ENCODE data around the gene AUP1. TPM values are rescaled to one million over a fixed set of nuclear protein-coding genes. Genes with fewer than 3 reads are reported as not detected.

The AUP1 gene
- total and polyA plus RNA-seq, 10 of the 15 experiments (the other 5 are each of a cell fraction or from before 2014, with no cell fraction given): 39.1 to 215 (median 138) TPM

DNA sequence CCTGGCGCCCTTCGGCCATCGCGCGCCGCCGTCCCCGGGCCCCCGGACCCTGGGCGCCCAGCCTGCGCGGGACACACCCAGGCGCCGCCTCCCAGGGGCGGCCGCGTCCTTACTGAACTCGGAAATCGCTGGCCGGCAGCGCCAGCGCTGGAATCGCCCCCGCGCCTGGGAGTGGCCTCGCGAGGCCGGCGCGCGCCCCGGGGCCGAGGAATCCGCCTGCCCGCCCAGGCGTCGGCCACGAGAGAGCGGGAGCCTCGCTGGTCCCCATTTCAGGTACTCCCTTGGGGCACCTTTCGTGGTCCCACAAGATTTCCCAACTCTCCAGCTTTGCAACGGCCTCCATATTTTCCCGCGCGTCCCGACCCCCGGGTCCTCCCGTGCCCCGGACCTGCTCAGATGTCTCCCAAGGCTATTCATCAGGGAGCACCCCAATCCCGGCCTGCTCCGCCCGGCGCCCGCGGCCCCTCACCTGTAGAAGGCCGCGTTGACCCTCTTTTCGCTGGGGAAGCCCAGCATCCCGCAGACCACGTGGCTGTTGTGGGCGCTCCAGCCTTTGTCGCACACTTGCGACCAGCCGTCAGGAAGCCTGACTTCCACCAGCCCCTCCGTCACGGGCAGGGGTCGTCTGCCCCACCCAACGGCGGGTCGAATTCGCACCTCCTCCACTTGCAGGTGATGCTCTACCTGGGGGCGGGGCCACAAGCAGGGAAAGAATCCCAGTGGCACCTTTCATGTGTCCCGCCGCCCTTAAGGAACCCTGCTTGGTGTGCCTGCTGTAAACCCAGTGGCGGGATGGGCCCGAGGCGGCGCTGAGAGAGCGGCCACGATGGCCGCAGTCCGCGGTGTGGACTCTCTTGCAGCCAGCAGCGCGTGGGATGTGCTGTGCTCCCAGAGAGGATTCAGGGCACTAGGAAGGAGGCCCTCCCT, 19.7 kb upstream of the AUP1 start (continued):
- TF ChIP-seq, protein P1, sequence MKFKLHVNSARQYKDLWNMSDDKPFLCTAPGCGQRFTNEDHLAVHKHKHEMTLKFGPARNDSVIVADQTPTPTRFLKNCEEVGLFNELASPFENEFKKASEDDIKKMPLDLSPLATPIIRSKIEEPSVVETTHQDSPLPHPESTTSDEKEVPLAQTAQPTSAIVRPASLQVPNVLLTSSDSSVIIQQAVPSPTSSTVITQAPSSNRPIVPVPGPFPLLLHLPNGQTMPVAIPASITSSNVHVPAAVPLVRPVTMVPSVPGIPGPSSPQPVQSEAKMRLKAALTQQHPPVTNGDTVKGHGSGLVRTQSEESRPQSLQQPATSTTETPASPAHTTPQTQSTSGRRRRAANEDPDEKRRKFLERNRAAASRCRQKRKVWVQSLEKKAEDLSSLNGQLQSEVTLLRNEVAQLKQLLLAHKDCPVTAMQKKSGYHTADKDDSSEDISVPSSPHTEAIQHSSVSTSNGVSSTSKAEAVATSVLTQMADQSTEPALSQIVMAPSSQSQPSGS (IDR thresholded peaks at IDR 0.05; ENCODE audit: low read length): no peak
- TF ChIP-seq ZNF274 (IDR thresholded peaks at IDR 0.05; ENCODE audit: insufficient read depth, insufficient read length) (no peak), NR2C1 (IDR thresholded peaks at IDR 0.05) (no peak), CHD1 (IDR thresholded peaks at IDR 0.05; ENCODE audit: low read depth, low read length) (no peak), KDM1A (IDR thresholded peaks at IDR 0.05; ENCODE audit: borderline replicate concordance) (no peak), JUNB (IDR thresholded peaks at IDR 0.05) (no peak), SMAD5 (IDR thresholded peaks at IDR 0.05; ENCODE audit: low read depth) (peak; percentile 34; the same call in 1 of the 2 replicates), TARDBP (IDR thresholded peaks at IDR 0.05; ENCODE audit: borderline replicate concordance) (no peak), IKZF1 (conservative IDR thresholded peaks at IDR 0.05) (peak; percentile 84), MYC (IDR thresholded peaks at IDR 0.05; ENCODE audit: insufficient read depth, insufficient read length, insufficient replicate concordance, low read length, severe bottlenecking) (peak; percentile 76), BCL11A (IDR thresholded peaks at IDR 0.05; ENCODE audit: low read depth, low read length) (no peak), NRF1 (conservative IDR thresholded peaks at IDR 0.05; ENCODE audit: low read depth, low read length) (no peak), PML (IDR thresholded peaks at IDR 0.05; ENCODE audit: low read length) (no peak), ZNF217 (IDR thresholded peaks at IDR 0.05) (no peak), ASH2L (IDR thresholded peaks at IDR 0.05; ENCODE audit: borderline replicate concordance, low read depth) (0 out of 2 replicates have a peak, but pooled peaks have one; percentile 35), CEBPB (IDR thresholded peaks at IDR 0.05; ENCODE audit: borderline replicate concordance in 1 of 2, low read depth in 2 of 2, low read length in 2 of 2) (no peak), EGR1 (IDR thresholded peaks at IDR 0.05; ENCODE audit: borderline replicate concordance in 1 of 2, low read depth in 2 of 2, low read length in 2 of 2) (peak in 1 of 2 experiments; percentile 93; a peak in 2 of 3 replicates)
- TF ChIP-seq, protein P2, sequence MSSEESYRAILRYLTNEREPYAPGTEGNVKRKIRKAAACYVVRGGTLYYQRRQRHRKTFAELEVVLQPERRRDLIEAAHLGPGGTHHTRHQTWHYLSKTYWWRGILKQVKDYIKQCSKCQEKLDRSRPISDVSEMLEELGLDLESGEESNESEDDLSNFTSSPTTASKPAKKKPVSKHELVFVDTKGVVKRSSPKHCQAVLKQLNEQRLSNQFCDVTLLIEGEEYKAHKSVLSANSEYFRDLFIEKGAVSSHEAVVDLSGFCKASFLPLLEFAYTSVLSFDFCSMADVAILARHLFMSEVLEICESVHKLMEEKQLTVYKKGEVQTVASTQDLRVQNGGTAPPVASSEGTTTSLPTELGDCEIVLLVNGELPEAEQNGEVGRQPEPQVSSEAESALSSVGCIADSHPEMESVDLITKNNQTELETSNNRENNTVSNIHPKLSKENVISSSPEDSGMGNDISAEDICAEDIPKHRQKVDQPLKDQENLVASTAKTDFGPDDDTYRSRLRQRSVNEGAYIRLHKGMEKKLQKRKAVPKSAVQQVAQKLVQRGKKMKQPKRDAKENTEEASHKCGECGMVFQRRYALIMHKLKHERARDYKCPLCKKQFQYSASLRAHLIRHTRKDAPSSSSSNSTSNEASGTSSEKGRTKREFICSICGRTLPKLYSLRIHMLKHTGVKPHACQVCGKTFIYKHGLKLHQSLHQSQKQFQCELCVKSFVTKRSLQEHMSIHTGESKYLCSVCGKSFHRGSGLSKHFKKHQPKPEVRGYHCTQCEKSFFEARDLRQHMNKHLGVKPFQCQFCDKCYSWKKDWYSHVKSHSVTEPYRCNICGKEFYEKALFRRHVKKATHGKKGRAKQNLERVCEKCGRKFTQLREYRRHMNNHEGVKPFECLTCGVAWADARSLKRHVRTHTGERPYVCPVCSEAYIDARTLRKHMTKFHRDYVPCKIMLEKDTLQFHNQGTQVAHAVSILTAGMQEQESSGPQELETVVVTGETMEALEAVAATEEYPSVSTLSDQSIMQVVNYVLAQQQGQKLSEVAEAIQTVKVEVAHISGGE (CRISPR knock-in tag; IDR thresholded peaks at IDR 0.05): no peak
- TF ChIP-seq, protein P3, sequence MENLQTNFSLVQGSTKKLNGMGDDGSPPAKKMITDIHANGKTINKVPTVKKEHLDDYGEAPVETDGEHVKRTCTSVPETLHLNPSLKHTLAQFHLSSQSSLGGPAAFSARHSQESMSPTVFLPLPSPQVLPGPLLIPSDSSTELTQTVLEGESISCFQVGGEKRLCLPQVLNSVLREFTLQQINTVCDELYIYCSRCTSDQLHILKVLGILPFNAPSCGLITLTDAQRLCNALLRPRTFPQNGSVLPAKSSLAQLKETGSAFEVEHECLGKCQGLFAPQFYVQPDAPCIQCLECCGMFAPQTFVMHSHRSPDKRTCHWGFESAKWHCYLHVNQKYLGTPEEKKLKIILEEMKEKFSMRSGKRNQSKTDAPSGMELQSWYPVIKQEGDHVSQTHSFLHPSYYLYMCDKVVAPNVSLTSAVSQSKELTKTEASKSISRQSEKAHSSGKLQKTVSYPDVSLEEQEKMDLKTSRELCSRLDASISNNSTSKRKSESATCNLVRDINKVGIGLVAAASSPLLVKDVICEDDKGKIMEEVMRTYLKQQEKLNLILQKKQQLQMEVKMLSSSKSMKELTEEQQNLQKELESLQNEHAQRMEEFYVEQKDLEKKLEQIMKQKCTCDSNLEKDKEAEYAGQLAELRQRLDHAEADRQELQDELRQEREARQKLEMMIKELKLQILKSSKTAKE (IDR thresholded peaks at IDR 0.05; ENCODE audit: low read depth, poor library complexity, severe bottlenecking): no peak
- TF ChIP-seq, protein P4, sequence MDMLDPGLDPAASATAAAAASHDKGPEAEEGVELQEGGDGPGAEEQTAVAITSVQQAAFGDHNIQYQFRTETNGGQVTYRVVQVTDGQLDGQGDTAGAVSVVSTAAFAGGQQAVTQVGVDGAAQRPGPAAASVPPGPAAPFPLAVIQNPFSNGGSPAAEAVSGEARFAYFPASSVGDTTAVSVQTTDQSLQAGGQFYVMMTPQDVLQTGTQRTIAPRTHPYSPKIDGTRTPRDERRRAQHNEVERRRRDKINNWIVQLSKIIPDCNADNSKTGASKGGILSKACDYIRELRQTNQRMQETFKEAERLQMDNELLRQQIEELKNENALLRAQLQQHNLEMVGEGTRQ (IDR thresholded peaks at IDR 0.05; ENCODE audit: borderline replicate concordance, low read depth, low read length): no peak; the same call in 1 of the 2 replicates

Measured in GM12878 (cell line).